Ovary (tissue), 3 donors: ENCODE results near the gene STK24.

Experiments used
- CTCF ChIP-seq, 3 donors: fragments of 450-650 bp in 2 of 3; fragments of 200-600 bp in 1 of 3; IDR thresholded peaks; one replicate each; pipeline versions ENCODE4 v1.5.1 to v1.8.0; 2016 to 2022; ENCODE audit warnings: antibody characterized with exemption in 3 of 3, mild to moderate bottlenecking in 1 of 3
- EP300 ChIP-seq: sonication (generic); formaldehyde crosslinking; IDR thresholded peaks from one replicate; pipeline ENCODE4 v1.6.1; 2017; ENCODE audit warnings: antibody characterized with exemption
- POLR2A ChIP-seq: fragments of 450-650 bp; IDR thresholded peaks from one replicate; pipeline ENCODE4 v1.6.1; 2017; ENCODE audit warnings: antibody characterized with exemption, mild to moderate bottlenecking, moderate library complexity
- donor health status: DM: no; HTN: no; CAD: no.

GRCh38 chr13:98536729-98537128 is 40.2 kb downstream of the STK24 start:
- no peak for TF ChIP-seq CTCF (IDR thresholded peaks at IDR 0.05)
- TF ChIP-seq POLR2A, result no peak
- TF ChIP-seq EP300, result no peak
